Brain microvascular endothelial cell (primary cell): ENCODE results near the gene PIGR.

Source experiments
- DNase-seq: peaks from one replicate; pipeline ENCODE4 v3.0.0-alpha.2; 2020
- H3K27ac ChIP-seq: fragments of 250-450 bp; sonication (Bioruptor Pico); 2 replicates; pipeline ENCODE4 v1.5.1; 2020; ENCODE audit warnings: mild to moderate bottlenecking, moderate library complexity
- H3K27me3 ChIP-seq: fragments of 250-450 bp; sonication (Bioruptor Pico); replicated peaks from 2 replicates; pipeline ENCODE4 v1.5.1; 2020; ENCODE audit warnings: mild to moderate bottlenecking
- H3K36me3 ChIP-seq: fragments of 250-450 bp; sonication (Bioruptor Pico); replicated peaks from 2 replicates; pipeline ENCODE4 v1.5.1; 2020; ENCODE audit warnings: mild to moderate bottlenecking
- H3K4me3 ChIP-seq: 2 replicates; pipeline ENCODE4 v1.5.1; 2011; ENCODE audit warnings: low read depth, mild to moderate bottlenecking, control low read depth, low read length, moderate library complexity
- in situ Hi-C: cut with HindIII; loops from 2 replicates; pipeline ENCODE4 v1.10.0; 2017; ENCODE audit warnings: low sequenced_read_pairs, low pct_ligation_motif_present
- TF ChIP-seq, protein P1 (sequence below): IDR thresholded peaks from 2 replicates; pipeline ENCODE4 v1.5.1; 2011; ENCODE audit warnings: low read depth, mild to moderate bottlenecking, moderate library complexity, low read length, control low read depth, inconsistent platforms; ENCODE audit errors: missing control alignments

PIGR gene

DNA sequence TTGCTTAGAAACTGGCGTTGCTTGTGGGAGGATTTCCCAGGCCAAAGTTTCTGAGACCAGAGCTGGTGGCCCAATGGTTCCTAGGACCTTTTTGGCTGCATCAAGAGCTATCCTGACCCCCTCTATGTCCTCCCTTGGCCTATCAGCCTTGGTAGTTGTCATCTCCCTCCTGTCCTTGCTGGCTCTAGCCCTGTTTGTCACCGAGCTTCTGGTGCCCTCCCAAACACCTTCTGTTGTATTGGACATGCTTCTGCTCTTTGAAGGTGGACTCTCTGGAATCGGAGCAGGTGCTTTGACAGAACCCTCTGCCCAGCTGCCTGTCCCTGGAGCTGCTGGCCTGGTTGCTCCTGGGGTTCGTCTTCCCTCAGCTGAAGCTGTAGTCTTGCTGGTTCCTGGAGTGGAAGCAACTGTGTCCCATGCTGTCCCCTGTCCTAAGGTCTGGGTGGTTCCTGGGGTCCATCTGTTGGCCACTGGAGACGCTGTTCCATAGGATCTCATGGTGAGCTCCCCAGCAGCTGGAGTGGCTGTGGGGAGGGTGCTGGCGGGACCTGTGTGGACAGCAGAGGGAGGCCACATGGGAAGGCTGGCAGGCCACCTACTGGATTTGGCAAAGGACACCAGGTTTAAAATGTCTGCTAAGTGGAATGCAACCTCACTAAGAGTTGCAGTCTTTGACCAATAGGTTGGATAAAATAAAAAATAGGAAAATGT is 14.6 kb upstream of the PIGR start:
- DNase-seq = no peak
- Histone ChIP-seq H3K27ac (no peak overlapping the region), H3K36me3 (no peaks in the 10 kb centered on the region), H3K27me3 (peaks cover 3% of the 10 kb centered on the region), H3K4me3 (no peak overlapping the region)
- TF ChIP-seq, protein P1, sequence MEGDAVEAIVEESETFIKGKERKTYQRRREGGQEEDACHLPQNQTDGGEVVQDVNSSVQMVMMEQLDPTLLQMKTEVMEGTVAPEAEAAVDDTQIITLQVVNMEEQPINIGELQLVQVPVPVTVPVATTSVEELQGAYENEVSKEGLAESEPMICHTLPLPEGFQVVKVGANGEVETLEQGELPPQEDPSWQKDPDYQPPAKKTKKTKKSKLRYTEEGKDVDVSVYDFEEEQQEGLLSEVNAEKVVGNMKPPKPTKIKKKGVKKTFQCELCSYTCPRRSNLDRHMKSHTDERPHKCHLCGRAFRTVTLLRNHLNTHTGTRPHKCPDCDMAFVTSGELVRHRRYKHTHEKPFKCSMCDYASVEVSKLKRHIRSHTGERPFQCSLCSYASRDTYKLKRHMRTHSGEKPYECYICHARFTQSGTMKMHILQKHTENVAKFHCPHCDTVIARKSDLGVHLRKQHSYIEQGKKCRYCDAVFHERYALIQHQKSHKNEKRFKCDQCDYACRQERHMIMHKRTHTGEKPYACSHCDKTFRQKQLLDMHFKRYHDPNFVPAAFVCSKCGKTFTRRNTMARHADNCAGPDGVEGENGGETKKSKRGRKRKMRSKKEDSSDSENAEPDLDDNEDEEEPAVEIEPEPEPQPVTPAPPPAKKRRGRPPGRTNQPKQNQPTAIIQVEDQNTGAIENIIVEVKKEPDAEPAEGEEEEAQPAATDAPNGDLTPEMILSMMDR = no peak
- in situ Hi-C loops = no loop called here

DNA sequence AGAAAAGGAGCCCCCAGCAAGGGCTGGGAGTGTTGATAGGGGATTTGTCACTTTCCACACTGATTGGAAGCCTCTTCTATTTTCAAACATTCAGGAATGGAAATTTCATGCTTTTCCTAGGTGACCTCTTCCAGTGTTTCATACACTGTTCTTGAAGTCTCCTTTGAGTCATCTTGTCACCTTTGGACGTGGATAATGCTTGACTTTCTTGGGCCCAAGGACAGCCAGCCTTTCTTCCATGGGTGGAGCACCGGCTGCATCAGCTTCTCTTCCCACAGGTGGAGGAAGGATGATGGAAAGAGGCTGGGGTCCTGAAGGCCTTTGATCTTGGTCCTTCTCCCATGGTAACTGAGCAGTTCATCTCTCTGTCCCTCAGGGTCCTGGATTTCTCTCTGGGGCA is 11.9 kb upstream of the PIGR start:
- DNase-seq = no peak
- peaks cover 3% of the 10 kb centered on the region for H3K27me3 ChIP-seq
- TF ChIP-seq, protein P1 = no peak
- no peak overlapping the region for H3K4me3 ChIP-seq
- H3K27ac ChIP-seq = no peak overlapping the region
- H3K36me3 ChIP-seq = no peaks in the 10 kb centered on the region
- in situ Hi-C loops = no loop called here

DNA sequence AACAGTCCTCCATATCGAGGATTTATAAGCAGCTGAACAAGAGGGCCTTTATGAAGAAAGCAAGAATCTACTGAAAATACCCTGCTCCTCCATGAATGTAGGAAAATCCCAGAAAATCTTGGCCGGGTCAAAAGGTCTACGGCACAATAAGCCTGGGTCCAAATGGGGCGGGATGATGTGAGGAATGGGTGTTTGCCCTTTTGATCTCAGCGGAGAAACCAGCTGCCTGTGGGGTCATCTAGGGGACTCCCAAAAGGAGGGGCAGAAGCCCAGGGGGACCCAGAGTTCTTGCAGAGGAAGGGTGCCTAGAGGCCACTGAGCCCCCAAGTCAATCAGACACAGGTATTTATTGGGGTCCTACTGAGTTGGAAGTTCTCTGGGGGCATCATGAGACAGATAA is 11.4 kb upstream of the PIGR start:
- Histone ChIP-seq H3K27ac (no peak overlapping the region), H3K36me3 (no peaks in the 10 kb centered on the region), H3K4me3 (no peak overlapping the region), H3K27me3 (peaks cover 3% of the 10 kb centered on the region)
- TF ChIP-seq, protein P1 = no peak
- in situ Hi-C loops = no loop called here
- DNase-seq = no peak

DNA sequence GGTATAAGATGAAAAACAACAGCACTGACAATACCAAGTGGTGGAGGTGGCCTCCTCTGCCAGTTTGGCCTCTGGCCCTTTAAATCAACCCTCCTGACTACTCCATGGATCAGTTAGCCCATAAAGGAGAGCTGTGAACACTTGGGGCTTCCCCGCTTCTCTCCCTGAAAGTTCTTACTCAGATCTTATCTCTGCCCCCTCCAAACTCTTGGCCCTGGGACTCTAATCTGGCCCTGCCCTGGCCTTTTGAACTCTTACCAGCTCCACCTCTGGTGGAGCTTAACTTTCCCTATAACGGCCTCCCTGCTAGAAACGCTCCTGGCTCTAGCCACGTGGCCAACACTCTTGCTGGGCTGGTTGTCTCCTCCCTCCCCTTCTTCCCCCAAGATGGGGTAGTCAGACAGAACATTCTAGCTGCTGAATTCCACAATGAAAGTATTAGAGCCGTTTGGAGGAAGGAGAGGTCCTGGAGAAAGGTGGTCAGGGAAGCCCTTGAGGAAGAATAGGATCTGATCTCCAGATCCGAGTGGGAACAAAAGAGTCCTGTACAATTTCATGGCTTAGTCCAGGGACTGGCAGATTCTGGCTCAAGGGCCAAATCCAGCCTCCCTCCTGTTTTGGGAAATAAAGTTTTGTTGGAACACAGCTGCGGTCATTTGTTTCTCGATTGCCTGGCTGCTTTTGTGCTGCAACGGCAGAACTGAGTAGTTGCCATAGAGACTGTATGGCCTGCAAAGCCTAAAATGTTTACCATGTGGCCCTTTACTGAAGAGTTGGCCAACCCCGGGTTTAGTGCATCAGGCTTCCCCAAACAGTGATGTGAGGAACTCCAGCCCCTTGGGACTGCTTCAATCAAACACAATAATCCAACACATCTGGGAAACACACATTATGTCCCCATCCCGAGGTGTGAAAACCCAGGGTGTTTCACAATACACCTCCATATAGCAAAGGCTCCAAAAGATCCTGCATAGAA is 9.5 kb upstream of the PIGR start:
- DNase-seq = no peak
- in situ Hi-C loops = no loop called here
- TF ChIP-seq, protein P1 = no peak
- H3K4me3 ChIP-seq = no peak overlapping the region
- no peak overlapping the region for H3K27ac ChIP-seq
- no peaks in the 10 kb centered on the region for H3K27me3 ChIP-seq
- no peaks in the 10 kb centered on the region for H3K36me3 ChIP-seq

DNA sequence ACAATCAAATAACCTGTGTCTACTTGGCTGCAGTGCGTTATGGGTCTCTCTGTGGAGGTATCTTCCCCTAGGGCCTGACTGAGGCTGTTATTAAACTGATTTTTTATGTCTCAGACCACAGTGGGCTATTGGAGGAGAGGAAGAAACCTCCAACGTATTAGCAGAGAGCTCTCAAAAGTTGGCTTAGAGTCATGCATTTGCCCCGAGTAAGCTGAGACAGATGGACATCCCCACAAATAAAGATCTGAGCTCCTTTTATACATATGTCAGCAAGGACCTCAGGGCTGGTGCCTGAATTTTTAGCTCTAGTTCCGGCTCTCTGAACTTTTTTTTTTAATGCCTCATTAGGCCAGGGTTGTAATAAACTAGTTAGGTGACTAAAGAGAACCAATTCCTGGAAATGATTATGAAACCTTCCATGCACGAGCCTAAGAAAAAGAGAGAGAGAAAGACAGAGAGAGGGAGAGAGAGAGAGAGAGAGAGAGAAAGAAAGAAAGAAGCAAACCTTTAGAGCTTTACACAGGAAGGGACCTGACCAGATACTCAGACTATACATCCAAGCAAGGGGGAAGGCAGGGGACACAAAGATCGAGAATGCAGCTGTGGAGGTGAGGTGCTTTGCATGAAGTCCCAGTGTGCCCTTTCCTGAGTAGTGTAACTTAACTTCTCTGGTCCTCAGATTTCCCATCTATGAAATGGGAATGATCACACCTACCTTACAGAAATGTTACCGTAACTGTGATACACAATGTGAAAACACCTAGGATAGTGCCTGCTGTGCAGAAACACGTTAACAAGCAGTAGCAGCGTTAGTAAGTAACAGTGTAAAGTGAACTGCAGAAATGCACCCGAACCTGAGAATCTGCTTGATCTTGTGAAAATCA is 8.4 kb upstream of the PIGR start:
- in situ Hi-C loops = no loop called here
- H3K36me3 ChIP-seq = no peaks in the 10 kb centered on the region
- DNase-seq = no peak
- no peak overlapping the region for H3K4me3 ChIP-seq
- TF ChIP-seq, protein P1 = no peak
- H3K27me3 ChIP-seq = no peaks in the 10 kb centered on the region
- no peak overlapping the region for H3K27ac ChIP-seq
